ENCODE measurements around the gene TOM1.

TOM1 gene

GRCh38 chr22:35367331-35367886, 67.7 kb downstream of the TOM1 start:
- POLR2A ChIA-PET = no interaction called here
- DNase-seq (ENCODE audit: extremely low spot score) = no peak
- no peak for TF ChIP-seq ARNT (IDR thresholded peaks at IDR 0.05)
- TF ChIP-seq FOXK2 (IDR thresholded peaks at IDR 0.05) = no peak
- no peak for TF ChIP-seq SUZ12 (IDR thresholded peaks at IDR 0.05)
- TF ChIP-seq CTBP1 (IDR thresholded peaks at IDR 0.05; ENCODE audit: borderline replicate concordance) = no peak
- no peak for TF ChIP-seq ZNF384 (IDR thresholded peaks at IDR 0.05)
- no peak for TF ChIP-seq HDGF (IDR thresholded peaks at IDR 0.05; ENCODE audit: borderline replicate concordance)
- TF ChIP-seq L3MBTL2 (conservative IDR thresholded peaks at IDR 0.05) = no peak
- TF ChIP-seq, protein P1, sequence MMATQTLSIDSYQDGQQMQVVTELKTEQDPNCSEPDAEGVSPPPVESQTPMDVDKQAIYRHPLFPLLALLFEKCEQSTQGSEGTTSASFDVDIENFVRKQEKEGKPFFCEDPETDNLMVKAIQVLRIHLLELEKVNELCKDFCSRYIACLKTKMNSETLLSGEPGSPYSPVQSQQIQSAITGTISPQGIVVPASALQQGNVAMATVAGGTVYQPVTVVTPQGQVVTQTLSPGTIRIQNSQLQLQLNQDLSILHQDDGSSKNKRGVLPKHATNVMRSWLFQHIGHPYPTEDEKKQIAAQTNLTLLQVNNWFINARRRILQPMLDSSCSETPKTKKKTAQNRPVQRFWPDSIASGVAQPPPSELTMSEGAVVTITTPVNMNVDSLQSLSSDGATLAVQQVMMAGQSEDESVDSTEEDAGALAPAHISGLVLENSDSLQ (IDR thresholded peaks at IDR 0.05) = no peak
- no peak for TF ChIP-seq LEF1 (IDR thresholded peaks at IDR 0.05; ENCODE audit: borderline replicate concordance)
- no peak for TF ChIP-seq FOXM1 (IDR thresholded peaks at IDR 0.05; ENCODE audit: borderline replicate concordance)
- TF ChIP-seq TARDBP (IDR thresholded peaks at IDR 0.05) = no peak
- no peak for TF ChIP-seq FOXA1 (IDR thresholded peaks at IDR 0.05)
- TF ChIP-seq NFRKB (IDR thresholded peaks at IDR 0.05) = no peak
- no peak for TF ChIP-seq BHLHE40 (IDR thresholded peaks at IDR 0.05; ENCODE audit: borderline replicate concordance)
- no peak for TF ChIP-seq ELF4 (IDR thresholded peaks at IDR 0.05)
- CTCF ChIA-PET = no interaction called here

- no peak for TF ChIP-seq ELF4 (IDR thresholded peaks at IDR 0.05)
- TF ChIP-seq CTBP1 (IDR thresholded peaks at IDR 0.05; ENCODE audit: borderline replicate concordance) = no peak
- no peak for TF ChIP-seq HDGF (IDR thresholded peaks at IDR 0.05; ENCODE audit: borderline replicate concordance)
- TF ChIP-seq L3MBTL2 (conservative IDR thresholded peaks at IDR 0.05) = no peak
- no peak for TF ChIP-seq SP1 (IDR thresholded peaks at IDR 0.05)
- TF ChIP-seq ZNF384 (IDR thresholded peaks at IDR 0.05) = no peak
- no peak for TF ChIP-seq ARNT (IDR thresholded peaks at IDR 0.05)
- no peak for TF ChIP-seq LEF1 (IDR thresholded peaks at IDR 0.05; ENCODE audit: borderline replicate concordance)
- no peak for TF ChIP-seq FOXA1 (IDR thresholded peaks at IDR 0.05)
- no peak for TF ChIP-seq TARDBP (IDR thresholded peaks at IDR 0.05)
- TF ChIP-seq NFRKB (IDR thresholded peaks at IDR 0.05) = no peak
- TF ChIP-seq FOXK2 (IDR thresholded peaks at IDR 0.05) = no peak
- TF ChIP-seq, protein P1 (IDR thresholded peaks at IDR 0.05) = no peak
- CTCF ChIA-PET = no interaction called here
- DNase-seq (ENCODE audit: extremely low spot score) = no peak
- POLR2A ChIA-PET = interaction anchor here (1.2 kb wide), 1 partner anchor 17 kb away, joined by 3 read pairs; no protein-coding TSS in a partner anchor
Observed at GRCh38 chr22:35368386-35368785, 68.7 kb downstream of the TOM1 start.

DNA sequence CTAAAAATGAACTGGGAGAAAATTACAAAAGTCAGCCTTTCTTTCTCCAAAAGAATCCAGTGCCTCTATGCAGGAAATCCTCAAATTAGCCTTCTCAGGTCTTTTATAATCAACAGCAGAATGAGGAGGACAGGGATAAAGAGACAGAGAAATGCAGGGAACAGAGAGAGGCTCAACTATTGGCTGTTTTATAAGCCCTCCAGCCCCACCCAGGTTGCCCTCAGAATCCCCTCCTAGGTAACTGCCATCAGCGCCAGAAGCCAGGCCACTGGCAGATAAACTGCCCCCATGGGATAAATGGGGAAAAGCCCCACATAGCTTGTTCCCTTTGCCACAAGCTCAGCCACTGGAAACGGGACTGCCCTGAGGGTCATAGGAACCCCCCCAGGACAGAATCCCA, 70.3 kb downstream of the TOM1 start:
- POLR2A ChIA-PET = no interaction called here
- CTCF ChIA-PET = interaction anchor here (0.6 to 1.1 kb wide), 2 partner anchors 17 to 314 kb away, joined by 4 to 7 read pairs; no protein-coding TSS in a partner anchor
- TF ChIP-seq TARDBP (IDR thresholded peaks at IDR 0.05) (no peak), LEF1 (IDR thresholded peaks at IDR 0.05; ENCODE audit: borderline replicate concordance) (no peak), SP1 (IDR thresholded peaks at IDR 0.05) (no peak), FOXM1 (IDR thresholded peaks at IDR 0.05; ENCODE audit: borderline replicate concordance) (no peak), L3MBTL2 (conservative IDR thresholded peaks at IDR 0.05) (no peak), ARNT (IDR thresholded peaks at IDR 0.05) (no peak), BHLHE40 (IDR thresholded peaks at IDR 0.05; ENCODE audit: borderline replicate concordance) (no peak), FOXK2 (IDR thresholded peaks at IDR 0.05) (no peak), CTBP1 (IDR thresholded peaks at IDR 0.05; ENCODE audit: borderline replicate concordance) (no peak), ZNF384 (IDR thresholded peaks at IDR 0.05) (no peak), ELF4 (IDR thresholded peaks at IDR 0.05) (no peak), NFRKB (IDR thresholded peaks at IDR 0.05) (no peak), HDGF (IDR thresholded peaks at IDR 0.05; ENCODE audit: borderline replicate concordance) (no peak), SUZ12 (IDR thresholded peaks at IDR 0.05) (no peak), FOXA1 (IDR thresholded peaks at IDR 0.05) (no peak)
- TF ChIP-seq, protein P1 (IDR thresholded peaks at IDR 0.05) = no peak
- no peak for DNase-seq (ENCODE audit: extremely low spot score)

GRCh38 chr22:35373781-35374180, 74.1 kb downstream of the TOM1 start:
- TF ChIP-seq FOXM1 (IDR thresholded peaks at IDR 0.05; ENCODE audit: borderline replicate concordance) = no peak
- POLR2A ChIA-PET = interaction anchor here (0.6 kb wide), 1 partner anchor 16 kb away, joined by 3 read pairs; no protein-coding TSS in a partner anchor
- DNase-seq (ENCODE audit: extremely low spot score) = no peak
- CTCF ChIA-PET = no interaction called here

DNA sequence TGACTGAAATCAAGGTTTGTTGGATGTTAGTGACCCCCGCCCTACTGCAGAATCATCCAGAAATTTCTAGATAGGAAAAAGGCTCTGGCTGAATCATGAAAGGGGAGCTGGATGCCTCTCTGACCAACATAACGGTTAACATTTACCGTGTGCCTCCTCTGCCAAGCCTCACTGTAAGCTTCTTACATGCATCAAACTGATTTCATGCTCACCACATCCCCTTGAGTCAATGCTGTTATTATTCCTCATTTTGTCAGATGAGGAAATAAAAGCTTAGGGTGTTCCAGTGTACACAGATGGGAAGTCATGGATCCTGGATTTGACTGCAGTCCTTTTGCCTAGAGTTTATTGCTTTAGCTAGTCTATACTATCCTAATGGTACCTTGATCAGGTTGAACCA, 75.3 kb downstream of the TOM1 start:
- ChIA-PET POLR2A (interaction anchor here (1.1 kb wide), 1 partner anchor 24 kb away, joined by 3 read pairs; no protein-coding TSS in a partner anchor), CTCF (interaction anchor here (0.5 kb wide), 1 partner anchor 22 kb away, joined by 3 read pairs; no protein-coding TSS in a partner anchor)
- DNase-seq (ENCODE audit: extremely low spot score) = no peak
- no peak for TF ChIP-seq NFRKB (IDR thresholded peaks at IDR 0.05)
- no peak for TF ChIP-seq FOXM1 (IDR thresholded peaks at IDR 0.05; ENCODE audit: borderline replicate concordance)
- TF ChIP-seq FOXA1 (IDR thresholded peaks at IDR 0.05) = no peak
- TF ChIP-seq ELF4 (IDR thresholded peaks at IDR 0.05) = no peak
- TF ChIP-seq BHLHE40 (IDR thresholded peaks at IDR 0.05; ENCODE audit: borderline replicate concordance) = no peak
- no peak for TF ChIP-seq TARDBP (IDR thresholded peaks at IDR 0.05)
- TF ChIP-seq, protein P1 (IDR thresholded peaks at IDR 0.05) = no peak
- no peak for TF ChIP-seq LEF1 (IDR thresholded peaks at IDR 0.05; ENCODE audit: borderline replicate concordance)
- no peak for TF ChIP-seq ARNT (IDR thresholded peaks at IDR 0.05)
- no peak for TF ChIP-seq CTBP1 (IDR thresholded peaks at IDR 0.05; ENCODE audit: borderline replicate concordance)
- TF ChIP-seq FOXK2 (IDR thresholded peaks at IDR 0.05) = no peak
- no peak for TF ChIP-seq ZNF384 (IDR thresholded peaks at IDR 0.05)
- no peak for TF ChIP-seq L3MBTL2 (conservative IDR thresholded peaks at IDR 0.05)
- no peak for TF ChIP-seq HDGF (IDR thresholded peaks at IDR 0.05; ENCODE audit: borderline replicate concordance)
